Stimulated activated CD8-positive, alpha-beta memory T cell treated with anti-CD3 and anti-CD28 coated beads, Interleukin-12 subunit alpha, Interleukin-12 subunit beta, amount 100 ng/mL, for 4 hours (primary cell): ENCODE results near the gene CUL3.
"Not testable (repeated sequence)": the region's sequence is repeated elsewhere in the genome, so short reads cannot be mapped to it uniquely, and the experiment has no call there.

Source experiments
- DNase-seq: peaks from one replicate; pipeline ENCODE4 v3.0.0-alpha.2; 2020; ENCODE audit warnings: low read depth

The CUL3 gene

DNA sequence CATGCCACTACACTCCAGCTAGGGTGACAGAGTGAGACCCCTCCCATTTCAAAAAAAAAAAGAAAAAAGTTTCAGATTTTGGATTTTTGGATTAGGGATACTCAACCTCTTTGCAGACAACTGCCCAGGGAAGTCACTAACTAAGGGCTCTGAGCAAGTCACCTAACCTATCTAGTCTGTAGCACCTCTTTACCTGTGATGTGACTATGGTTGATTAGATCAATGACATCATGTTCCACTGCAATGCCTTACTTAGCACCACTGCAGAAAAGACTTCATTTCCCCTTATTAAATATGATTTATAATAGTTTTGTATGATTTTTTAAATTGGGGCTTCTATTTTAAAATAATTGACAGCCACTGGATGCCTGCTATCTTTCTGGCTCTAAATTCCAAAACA is 41.2 kb downstream of the CUL3 start:
- DNase-seq = no peak

DNA sequence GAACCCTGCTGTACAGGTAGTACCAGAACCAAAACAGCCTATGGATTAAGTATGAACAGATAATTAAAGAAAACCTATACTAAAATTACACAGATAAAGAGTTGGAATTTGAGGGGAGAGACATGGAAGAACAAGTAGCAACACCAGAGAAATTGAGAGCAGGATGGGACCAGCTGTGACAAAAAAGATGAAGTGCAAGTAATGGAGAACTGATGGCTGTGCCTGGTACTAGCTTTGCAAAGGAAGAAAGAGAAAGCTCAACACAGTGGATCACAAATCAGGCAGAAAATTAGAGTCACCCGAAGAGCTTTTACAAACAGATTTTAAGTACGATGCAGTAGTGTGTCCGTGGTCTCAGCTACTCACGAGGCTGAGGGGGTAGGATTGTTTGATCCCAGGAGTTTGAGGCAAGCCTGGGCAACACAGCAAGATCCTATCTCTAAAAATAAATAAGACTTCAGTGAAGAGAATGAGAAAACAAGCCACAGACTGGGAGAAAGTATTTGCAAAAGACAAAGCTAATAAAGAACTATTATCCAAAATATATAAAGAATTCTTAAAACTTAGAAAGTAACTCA is 46.5 kb downstream of the CUL3 start:
- no peak for DNase-seq

DNA sequence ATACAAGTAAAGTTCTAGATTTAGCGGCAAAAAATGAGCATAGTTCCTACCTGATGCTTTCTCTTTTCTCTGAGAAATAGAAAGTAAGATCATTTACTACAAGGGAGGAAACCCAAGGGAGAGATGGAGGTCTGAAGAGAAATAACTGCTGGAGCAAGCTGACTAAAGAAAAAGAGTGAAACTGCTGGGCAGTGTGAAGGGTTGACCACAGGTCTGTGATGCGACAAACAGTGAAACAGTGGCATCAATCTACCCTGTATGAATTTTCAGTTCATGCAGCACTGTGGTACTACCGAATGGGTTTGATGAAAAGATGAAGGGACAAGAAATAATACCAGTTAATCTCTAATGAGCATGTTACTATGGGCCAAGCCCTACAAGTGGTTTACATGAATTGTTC is 52.2 kb downstream of the CUL3 start:
- DNase-seq = no peak

DNA sequence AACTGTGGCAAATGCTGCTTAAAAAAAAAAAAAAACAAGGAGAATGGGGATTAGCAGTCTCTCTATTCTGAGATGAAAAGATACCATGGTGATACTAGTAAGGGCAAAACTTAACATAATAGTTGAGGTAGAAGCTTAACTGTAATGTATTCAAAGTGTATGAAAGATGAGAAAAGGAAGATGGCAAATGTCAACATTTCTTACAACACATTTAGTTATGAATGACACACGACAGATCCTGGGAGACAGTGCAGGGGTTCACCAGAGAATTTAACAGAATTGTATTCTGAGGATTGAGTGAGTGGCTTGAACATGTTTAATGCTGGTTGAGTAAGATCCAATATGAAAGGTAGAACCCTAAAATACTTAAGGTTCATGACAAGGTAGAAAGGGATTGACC is 52.7 kb downstream of the CUL3 start:
- DNase-seq = no peak

DNA sequence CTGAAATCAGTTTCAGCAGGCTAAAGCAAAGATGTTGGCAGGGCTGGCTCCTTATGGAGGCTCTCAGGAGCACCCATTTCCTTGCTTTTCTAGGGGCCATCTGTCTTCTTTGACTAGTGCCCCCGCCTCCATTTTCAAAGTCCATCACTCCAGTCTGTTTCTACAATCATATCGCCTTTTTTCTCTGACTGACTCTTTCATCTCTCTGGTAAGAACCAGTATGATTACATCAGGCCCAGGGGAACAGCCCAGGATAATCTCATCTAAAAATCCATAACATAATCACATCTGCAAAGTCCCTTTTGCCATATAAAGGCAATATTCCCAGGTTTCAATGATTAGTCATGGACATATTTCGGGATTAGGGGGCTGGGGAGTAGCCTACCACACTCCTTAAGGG is 57.0 kb downstream of the CUL3 start:
- DNase-seq = no peak

DNA sequence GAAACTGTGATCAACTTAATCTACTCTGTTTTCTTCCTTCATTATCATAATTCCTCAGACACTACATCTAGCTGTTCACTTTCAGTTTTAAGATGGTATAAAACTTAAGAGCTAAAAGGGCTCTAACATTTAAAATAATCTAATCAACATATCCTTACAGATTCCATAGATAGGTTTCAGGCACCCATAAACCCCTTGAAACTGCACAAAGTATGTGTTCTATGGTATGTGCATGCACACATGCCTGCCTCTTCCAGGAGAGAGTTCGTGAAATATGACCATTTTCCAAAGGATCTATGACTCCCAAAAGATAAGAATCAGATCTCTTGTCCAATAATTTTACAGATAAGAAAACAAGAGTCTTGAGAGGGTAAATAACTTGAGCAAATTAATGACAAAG is 59.4 kb downstream of the CUL3 start:
- no peak for DNase-seq

DNA sequence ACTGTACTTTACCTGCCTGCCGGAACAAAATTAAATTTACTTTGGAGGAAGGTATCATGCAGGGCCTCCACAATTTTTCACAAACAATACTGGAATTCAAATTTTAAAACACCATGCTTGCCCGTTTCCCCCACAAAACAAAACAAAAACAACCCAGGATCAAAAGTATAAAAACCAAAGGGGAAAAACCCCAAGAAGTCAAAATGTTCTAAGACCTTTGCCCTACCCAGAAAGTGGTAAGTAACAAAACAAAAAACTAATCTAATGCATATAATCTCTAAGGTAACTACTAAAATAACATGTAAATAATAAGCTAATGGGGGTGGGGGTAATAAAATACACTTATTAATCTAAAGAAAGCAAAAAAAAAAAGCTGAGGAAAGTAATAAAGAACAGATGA is 60.5 kb downstream of the CUL3 start:
- DNase-seq = no peak

DNA sequence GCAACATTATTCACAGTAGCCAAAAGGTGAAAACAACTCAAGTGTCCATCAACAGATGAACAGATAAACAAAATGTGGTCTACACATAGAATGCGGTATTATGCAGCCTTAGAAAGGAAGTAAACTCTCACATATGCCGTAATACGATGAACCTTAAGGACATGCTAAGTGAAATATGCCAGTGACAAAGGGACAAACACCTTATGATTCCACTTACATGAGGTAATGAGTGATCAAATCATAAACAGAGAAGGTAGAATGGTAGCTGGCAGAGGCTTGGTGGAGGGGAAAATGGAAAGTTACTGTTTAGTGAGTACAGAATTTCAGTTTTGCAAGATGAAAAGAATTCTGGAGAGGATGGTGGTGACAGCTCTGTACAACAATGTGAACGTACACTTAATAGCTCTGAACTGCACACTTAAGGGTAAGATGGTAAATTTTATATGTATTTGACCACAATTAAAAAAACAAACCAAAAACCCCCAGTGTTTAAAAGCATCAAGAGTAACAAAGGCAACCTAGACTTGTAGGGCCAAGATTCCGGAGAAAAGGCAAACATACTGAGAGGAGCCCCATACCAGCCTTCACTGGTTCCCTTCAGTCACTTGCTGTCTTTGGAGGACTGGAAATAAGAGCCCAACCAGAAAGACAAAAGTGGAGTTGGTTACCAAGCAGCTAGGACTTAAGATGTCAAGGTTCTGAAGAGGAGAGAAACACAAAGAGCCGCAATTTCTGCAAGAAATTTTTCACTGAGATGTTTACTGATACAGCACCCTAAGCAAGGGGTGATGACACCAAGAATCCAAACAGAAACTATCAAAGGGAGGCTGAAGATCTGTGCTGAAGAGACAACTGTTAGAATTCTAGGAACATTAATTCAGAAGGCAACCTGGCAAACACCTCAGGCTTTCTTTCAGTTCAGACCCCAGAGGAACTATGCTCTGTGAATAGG is 61.3 kb downstream of the CUL3 start:
- no peak for DNase-seq

DNA sequence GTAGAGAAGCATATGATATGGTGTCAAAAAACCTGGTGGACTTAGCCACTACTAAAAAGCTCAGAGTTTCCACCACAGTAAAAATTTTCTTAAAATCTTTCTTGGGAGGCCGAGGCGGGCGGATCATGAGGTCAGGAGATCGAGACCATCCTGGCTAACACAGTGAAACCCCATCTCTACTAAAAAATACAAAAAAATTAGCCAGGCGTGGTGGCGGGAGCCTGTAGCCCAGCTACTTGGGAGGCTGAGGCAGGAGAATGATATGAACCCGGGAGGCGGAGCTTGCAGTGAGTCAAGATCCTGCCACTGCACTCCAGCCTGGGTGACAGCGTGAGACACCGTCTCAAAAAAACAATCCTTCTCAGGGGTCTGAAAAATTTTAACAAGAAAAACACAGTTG is 62.7 kb downstream of the CUL3 start:
- not testable (repeated sequence) for DNase-seq

DNA sequence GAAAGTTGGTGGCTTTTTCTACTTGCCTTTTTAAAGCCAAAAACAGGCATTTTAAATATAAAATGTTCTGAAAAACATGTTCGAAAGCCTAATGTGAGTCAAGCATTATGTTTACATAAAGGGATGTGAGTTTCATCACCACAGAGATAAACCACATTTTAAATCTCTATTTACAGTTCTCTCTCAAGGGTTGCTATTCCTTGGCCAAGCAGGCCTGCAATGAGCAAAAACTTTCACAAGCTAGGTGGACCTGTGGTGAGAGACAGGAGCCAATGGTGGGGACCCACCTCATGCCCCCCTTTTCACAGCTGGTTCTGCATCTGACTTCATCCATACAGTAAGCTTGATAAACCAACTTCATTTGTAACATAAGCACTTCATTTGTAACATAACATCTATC is 65.1 kb downstream of the CUL3 start:
- DNase-seq = no peak

DNA sequence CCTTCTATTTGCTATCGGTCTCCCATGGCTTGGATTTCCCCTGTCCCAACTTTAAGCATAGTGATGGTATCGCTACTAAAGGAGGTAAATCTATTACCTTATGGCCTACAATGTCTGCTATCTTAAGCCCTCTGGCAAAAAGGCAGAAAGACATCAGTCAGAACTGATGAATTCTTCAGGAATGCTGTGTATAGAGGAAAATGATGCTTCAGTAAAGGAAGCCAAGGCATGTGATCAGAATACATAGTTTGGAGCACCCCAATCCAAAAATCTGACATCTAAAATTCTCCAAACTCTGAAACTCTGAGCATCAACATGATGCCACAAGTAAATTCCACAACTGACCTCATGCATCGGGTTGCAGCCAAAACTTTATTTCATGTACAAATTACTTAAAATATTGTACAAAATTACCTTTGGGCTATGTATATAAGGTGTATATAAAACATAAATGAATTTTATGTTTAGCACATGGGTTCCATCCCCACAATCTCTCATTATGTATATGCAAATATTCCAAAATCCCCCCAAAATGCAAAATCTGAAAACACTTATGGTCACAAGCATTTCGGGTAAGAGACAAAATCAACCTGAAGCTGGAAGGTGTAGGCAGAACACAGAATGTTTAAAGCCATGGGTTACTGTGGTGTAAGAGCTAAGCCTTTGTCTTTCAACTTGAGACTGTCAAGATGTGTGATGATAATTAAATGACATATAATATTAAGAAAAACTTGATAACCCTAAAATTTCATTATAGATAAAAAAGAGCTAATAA is 66.2 kb downstream of the CUL3 start:
- no peak for DNase-seq

DNA sequence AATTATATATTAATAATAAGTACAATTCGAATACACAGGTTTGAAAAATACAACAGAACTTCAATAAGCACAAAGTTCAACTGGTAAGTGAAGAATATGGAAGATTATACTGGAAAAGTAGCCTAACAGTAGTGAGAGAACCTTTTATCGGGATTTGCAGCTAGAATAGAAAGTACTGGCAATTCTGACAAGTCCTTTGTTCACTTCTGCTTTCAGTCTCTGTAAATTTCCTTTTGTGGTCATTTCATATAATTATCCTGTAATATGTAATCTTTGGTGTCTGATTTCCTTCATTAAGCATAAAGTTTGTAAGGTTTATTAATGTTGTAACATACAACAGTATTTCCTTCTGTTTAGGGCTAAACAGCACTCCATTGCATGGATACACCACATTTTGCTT is 67.2 kb downstream of the CUL3 start:
- no peak for DNase-seq

DNA sequence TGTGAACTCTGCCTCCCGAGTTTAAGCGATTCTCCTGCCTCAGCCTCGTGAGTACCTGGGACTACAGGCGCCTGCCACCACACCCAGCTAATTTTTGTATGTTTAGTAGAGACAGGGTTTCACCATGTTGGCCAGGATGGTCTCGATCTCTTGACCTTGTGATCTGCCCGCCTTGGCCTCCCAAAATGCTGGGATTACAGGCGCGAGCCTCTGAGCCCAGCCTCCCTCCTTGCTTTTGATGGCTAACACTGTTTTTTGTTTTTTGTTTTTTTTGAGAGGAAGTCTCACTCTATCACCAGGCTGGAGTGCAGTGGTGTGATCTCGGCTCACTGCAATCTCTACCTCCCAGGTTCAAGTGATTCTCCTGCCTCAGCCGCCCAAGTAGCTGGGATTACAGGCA is 68.8 kb downstream of the CUL3 start:
- DNase-seq = not testable (repeated sequence)

DNA sequence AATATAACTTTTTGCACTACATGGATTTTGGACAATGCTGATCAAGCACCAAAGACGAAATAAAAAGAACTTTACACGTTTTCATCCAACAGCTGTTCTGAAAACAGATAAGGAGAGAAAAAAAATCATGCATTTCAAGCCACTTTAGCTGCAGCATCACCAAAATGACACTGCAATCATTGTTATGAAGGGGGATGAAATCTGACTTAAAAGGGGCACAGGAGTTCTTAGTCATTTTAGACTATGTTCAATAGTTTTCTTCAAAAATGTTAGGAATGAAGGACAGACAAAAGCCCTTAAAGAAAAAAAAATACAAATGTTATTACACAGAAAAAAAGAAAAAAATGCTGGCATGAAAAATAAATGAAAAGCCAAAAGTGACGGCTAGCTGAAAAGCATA is 71.2 kb downstream of the CUL3 start:
- DNase-seq = no peak

DNA sequence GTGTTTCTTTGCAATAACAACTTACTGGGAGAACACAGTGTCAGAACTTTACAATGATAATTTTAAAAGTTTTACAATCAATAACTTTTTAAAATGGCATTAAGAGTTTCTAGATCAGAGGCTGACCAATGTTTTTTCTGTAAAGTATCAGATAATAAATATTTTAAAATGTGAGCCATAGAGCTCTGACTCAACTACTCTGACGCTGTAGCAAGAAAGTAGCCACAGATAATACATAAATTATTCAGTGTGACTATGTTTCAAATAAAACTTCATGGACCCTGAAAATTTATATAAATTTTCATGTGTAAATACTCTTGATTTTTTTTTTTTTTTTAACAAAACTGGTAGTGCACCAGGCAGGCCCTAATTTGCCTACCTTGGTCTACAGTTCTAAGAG is 77.4 kb downstream of the CUL3 start:
- DNase-seq = no peak

DNA sequence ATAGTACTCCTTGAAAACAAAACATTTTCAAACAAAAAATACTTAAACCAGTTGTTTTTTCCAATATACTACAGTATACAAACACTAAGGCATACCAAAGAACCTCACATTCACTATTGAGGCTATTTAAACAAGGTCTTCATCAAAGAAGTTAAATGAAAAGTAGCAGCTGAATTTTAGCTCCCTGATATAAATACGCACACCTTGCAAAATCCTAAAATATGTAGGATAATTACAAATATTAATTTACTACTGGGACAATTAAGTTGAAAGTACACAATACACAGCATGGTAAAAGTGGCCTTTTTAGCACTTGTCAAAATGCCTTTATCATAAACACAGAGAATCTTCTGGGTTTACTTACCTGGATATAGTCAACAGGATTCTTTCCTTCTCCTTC is 78.7 kb downstream of the CUL3 start:
- DNase-seq = no peak

DNA sequence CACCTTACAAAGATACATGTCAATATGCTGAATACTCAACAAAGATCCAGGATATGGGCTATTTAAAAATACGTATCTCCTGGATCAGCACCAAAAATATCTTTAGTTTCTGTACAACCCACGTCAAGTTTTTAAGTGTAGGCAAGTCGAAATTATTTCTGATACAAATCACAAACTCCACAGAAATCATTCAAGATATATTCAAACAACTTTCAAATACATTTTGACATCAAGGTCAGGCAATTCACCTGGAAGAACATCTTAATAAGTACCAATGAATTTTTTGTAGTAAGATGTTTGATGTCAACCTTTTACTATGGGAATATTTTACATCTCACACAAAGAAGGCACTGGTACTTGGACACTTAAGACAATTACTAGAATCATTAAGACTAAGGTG is 86.2 kb downstream of the CUL3 start:
- no peak for DNase-seq

DNA sequence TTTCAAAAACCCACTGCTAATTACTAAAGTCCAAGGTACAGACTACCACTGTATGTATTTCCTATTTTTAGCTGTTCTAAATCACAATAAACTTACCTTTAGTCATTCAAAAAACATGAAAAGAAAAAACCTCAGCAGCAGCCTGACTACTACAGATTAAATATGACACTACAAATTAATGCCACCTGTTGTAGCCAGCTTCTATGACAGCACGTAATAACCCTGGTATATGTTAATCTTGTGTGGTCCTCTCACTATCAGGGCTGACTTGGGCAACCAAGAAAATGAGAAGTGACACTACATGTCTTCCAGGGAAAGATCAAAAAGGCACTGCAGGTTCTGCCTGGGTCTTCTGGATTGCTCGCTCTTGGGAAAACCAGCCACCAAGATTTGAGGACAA is 92.6 kb downstream of the CUL3 start:
- DNase-seq = no peak

DNA sequence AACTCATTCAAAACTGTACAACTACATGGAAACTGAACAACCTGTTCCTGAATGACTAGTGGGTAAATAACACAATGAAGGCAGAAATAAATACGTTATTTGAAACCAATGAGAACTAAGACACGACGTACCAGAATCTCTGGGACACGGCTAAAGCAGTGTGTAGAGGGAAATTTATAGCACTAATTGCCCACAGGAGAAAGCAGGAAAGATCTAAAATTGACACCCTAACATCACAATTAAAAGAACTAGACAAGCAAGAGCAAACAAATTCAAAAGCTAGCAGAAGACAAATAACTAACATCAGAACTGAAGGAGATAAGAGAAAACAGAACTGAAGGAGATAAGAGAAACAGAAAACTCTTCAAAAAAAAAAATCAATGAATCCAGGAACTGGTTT is 97.2 kb downstream of the CUL3 start:
- DNase-seq = not testable (repeated sequence)

DNA sequence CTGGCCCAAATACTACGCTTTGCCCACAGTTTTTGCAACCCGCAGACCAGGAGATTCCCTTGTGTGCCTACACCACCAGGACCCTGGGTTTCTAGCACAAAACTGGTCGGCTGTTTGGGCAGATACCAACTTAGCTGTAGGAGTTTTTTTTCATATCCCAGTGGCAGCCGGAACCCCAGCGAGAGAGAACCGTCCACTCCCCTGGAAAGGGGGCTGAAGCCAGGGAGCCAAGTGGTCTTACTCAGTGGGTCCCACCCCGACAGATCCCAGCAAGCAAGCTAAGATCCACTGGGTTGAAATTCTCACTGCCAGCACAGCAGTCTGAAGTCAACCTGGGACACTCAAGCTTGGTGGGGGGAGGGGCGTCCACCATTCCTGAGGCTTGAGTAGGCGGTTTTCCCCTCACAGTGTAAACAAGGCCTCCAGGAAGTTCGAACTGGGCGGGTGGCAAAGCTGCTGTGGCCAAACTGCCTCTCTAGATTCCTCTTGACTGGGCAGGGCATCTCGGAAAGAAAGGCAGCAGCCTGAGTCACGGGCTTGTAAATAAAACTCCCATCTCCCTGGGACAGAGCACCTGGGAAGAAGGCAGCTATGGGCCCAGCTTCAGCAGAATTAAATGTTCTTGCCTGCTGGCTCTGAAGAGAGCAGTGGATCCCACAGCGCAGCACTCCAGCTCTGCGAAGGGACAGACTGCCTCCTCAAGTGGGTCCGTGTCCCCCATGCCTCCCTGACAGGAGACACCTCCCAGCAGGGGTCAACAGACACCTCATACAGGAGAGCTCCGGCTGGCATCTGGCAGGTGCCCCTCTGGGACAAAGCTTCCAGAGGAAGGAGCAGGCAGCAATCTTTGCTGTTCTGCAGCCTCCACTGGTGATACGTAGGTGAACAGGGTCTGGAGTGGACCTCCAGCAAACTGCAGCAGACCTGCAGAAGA is 99.8 kb downstream of the CUL3 start:
- not testable (repeated sequence) for DNase-seq

DNA sequence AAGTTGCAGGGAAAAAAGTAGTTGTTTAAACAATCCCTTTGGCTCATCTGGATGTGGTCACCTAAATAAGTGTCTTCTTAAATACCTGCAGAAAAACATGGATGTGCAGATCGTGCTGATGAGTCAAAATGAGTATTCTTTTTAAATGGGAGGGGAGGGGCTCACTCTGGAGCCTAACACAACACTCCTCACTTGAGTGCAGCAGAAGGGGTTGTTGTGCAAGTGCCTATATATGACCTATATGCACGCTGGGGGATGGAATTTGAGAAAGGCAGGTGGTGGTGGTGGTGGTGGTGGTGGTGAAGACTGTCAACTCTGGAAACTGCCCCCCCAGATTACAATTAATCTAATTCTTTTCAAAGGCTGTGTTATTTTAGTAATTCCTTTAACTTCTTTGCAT is 105.3 kb downstream of the CUL3 start:
- DNase-seq = no peak

DNA sequence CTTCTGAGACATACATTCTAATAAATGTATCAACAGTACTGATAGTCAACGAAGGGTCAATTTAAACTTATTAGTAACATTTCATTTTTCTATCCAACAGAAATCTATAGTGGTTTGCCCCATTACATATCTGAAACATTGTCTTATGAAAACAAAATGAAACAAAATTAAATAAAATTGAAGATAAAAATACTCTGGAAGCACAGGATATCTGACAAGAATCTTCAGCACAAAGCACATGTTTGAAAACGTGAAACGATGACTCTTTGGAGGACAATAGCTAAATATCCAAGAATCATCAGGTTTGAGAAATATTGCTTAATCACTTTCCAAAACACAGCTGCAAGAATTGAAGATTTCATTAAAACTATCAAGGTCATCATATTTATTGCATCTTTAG is 112.3 kb downstream of the CUL3 start:
- DNase-seq = no peak
